ENCODE measurements around the gene GMEB1.

DNA sequence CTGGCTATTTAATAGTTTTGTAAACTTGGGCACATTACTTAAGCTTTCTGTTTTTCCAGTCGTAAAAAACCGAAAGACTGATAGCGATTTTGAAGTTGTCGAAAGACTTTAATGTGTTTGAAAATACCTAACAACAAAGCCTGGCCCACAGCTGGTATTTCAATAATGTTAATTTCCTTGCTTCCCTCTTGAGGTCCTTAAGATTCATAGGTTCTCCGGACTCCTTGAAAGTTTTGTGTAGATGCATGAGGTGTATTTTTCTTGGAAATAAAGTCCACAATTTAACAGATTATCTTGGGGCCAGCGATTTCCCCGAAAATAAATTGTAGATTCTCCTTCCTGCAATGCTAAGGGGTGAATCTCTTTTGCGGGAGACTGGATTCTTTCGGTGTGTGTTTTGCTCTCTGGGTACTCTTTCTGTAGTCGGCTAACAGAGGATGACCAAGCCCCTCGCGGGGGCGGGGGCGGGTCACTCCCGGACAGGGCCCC lies 67.4 kb downstream of the GMEB1 start:
- TF ChIP-seq, protein P1, sequence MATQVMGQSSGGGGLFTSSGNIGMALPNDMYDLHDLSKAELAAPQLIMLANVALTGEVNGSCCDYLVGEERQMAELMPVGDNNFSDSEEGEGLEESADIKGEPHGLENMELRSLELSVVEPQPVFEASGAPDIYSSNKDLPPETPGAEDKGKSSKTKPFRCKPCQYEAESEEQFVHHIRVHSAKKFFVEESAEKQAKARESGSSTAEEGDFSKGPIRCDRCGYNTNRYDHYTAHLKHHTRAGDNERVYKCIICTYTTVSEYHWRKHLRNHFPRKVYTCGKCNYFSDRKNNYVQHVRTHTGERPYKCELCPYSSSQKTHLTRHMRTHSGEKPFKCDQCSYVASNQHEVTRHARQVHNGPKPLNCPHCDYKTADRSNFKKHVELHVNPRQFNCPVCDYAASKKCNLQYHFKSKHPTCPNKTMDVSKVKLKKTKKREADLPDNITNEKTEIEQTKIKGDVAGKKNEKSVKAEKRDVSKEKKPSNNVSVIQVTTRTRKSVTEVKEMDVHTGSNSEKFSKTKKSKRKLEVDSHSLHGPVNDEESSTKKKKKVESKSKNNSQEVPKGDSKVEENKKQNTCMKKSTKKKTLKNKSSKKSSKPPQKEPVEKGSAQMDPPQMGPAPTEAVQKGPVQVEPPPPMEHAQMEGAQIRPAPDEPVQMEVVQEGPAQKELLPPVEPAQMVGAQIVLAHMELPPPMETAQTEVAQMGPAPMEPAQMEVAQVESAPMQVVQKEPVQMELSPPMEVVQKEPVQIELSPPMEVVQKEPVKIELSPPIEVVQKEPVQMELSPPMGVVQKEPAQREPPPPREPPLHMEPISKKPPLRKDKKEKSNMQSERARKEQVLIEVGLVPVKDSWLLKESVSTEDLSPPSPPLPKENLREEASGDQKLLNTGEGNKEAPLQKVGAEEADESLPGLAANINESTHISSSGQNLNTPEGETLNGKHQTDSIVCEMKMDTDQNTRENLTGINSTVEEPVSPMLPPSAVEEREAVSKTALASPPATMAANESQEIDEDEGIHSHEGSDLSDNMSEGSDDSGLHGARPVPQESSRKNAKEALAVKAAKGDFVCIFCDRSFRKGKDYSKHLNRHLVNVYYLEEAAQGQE (IDR thresholded peaks at IDR 0.05; ENCODE audit: borderline replicate concordance) = no peak
- no peak for TF ChIP-seq EZH2 (IDR thresholded peaks at IDR 0.05; ENCODE audit: borderline replicate concordance, insufficient read depth, low read length, poor library complexity, severe bottlenecking)
